HG02885 (cell line): ENCODE results near the gene ABCC9.

ENCODE experiments used
- ATAC-seq: cut with Tn5 transposase; IDR thresholded peaks from one replicate; pipeline ENCODE4 v1.9.1; 2021; ENCODE audit warnings: mild to moderate bottlenecking; ENCODE audit not compliant: unreplicated experiment, poor library complexity

Gene ABCC9

DNA sequence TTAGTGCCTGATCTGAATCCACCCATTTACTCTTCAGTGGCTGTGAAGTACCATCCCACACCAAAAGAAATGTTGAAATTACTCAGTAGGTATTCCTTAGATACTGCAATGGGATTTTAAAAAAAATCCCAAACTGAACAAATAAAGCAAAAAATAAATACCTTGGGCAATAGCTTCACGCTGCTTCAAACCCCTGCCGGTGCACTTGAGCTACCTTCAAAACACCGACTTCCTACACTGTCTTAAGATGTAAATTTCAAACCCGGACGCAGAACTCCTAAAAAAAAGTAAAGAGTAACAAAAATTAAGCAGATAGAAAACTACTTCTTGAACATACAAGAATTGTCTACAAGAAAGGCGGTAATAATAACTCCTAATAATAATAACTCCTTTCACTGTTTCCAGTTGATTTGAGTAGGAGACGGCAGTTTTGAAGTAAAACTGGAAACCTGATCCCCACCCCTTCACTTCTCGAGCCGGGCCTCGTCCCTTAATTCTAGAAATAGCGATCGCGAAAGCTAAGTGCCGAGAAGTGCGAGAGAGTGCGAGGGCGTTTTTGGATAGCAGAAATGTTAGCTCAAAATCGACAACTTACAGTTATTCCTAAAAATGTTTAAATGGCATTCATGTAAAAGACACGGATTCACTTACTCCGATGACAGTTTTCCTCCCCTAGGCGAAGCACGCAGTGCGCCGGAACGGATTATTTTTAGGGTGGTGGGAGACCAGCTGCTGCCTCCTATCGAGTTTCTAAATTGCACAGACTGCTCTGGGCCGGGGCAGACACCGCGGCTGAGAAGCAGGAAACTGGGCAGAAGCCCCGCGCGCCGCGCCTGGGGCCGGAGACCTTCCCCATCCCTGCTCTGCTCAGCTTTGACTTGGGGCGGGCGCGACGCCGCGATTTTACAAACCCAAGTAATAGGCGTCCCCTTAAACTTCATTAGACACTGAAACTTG, at the start of gene ABCC9:
TSS of gene ABCC9 (minus strand) at position 878 of the 957 bp plus-strand sequence. CDS start 4,752 bp downstream, outside the sequence.
- no peak for ATAC-seq

DNA sequence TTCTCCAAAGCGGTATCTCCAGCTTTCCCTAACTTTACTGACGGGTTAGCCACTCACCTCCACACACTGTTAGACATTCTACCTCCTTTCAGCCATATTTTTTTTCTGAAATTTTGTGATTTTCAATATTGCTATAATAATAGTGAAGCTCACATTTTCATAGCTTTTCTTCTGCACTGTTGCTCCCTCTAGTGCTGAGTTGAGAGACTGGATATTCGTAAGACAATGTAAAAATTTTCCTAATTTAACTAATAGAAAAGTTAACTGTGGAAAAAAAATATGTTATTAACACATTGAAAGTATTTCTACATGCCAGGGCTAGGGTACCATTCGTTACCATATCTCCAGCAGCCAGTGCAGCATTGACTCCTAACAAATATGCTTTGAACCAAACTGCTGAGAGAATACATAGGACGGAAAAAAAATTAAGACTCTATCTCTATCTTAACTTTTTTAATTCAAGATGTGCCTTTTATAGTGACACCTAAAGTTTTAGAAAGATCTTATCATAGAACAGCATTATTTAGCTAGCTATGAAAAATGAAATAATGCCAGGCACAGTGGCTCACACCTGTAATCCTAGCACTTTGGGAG, 48.7 kb upstream of the ABCC9 start:
- ATAC-seq: no peak

DNA sequence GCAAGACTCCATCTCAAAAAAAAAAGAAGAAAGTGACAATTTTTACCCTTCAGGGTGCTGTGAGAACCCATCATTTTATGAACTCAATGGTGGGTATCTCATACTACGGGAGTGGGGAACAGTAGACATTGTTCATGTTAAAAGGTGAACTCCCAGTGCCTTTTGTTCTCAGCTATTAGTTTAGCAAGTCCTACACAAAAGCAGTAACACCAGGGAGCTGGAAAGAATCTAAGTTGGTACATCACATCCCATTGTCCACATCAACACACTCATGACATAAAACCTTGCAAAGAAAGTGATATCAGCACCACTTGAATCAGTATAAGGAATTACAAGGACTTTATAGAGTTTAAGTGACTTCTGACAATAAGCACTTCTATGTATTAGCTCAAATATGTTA, 47.4 kb upstream of the ABCC9 start:
- no peak for ATAC-seq

DNA sequence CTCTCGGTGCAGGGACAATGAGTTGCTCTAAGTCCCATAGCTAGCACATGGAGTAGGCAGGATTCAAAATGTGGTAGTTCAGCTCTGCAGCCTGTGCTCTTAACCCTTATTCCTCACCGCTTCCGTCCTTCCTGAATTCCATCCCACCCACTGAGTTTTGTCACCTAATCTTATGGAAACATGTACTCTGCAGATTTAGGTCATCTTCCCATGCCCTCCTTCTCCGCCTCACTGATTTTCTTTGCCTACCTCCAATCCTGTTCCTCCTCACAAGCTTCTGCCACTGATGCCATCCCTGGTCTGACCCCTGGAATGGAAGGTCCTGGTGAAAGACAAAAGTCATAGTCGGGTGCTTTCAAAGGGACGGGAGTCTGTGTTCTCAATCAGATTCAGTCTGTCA, 46.5 kb upstream of the ABCC9 start:
- ATAC-seq: no peak

DNA sequence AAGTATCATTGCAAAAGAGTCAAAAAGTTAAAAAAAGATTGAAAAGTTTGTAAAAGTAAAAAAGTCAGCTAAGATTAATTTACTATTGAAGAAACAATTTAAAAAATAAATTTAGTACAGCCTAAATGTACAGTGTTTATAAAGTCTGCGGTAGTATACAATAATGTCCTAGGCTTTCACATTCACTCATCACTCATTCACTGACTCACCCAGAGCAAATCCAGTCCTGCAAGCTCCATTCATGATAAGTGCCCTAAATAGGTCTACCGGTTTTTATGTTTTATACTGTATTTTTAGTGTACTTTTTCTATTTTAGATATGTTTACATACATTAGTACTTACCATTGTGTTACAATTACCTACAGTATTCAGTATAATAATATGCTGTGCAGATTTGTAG, 43.9 kb upstream of the ABCC9 start:
- ATAC-seq: no peak

DNA sequence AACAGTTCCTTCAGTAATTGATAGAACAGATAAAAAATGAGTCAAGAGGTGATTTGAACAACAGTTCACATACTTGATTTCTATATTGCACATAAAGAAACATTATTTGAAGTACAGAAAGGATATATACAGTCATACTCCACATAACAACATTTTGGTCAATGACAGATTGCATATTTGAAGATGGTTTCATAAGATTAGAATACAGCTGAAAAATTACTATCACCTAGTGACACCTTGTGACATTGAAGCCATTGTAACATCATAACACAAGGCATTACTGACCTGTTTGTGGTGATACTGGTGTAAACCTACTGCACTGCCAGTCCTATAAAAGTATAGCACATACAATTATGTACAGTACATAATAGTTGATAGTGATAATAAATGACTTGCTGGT, 43.1 kb upstream of the ABCC9 start:
- no peak for ATAC-seq

DNA sequence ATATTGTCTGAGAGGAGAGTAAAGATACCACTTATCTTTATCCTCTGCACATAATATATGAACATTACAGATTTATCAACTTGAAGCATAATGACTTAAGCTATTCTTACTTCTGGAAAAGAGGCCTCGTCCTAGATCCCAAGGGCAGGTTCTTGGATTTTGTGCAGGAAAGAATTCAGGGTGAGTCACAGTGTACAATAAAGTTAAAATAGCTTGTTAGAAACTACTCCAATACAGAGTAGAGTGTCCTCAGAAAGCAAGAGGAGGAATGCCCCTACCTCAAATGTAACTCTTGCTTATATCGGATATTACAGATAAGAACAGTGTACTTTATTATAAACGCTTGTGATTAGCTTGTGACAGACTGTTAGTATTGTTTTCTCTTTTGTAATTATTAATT, 41.9 kb upstream of the ABCC9 start:
- ATAC-seq: no peak

DNA sequence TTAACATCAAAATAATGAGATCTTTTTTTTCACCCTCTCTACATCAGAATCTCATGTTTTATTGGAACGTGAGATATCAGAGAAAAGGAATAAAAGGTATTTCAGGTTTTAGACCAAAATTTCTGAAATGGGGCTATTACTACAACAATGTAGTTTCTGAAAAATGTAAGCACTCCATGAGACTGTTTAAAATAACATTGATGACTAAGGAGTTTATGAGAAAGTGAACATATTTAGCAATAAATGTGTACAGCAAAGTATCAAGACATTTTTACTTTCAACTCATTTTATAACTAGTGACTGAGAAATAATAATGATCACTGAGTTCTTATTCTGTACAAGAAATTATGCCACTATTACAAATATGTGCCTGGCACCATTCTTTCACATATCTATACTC, 39.3 kb upstream of the ABCC9 start:
- no peak for ATAC-seq

DNA sequence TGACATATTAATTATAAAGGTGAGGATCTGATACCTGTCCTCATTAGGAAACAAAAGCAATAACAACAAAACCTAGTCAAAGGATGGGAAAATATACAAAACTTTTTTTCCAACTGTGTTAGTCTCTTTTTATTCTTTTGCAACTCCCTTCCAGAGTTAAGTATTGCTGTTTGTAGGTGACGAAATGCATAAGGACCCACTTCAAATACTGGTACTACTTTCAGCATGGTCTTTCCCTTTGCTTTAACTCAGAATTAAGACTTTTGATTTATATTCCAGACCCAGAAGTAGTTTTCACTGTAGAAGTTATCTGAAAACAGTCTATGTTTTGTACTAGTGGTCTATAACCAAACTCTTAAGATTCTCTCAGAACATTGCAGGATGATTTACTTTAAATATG, 34.1 kb upstream of the ABCC9 start:
- no peak for ATAC-seq

DNA sequence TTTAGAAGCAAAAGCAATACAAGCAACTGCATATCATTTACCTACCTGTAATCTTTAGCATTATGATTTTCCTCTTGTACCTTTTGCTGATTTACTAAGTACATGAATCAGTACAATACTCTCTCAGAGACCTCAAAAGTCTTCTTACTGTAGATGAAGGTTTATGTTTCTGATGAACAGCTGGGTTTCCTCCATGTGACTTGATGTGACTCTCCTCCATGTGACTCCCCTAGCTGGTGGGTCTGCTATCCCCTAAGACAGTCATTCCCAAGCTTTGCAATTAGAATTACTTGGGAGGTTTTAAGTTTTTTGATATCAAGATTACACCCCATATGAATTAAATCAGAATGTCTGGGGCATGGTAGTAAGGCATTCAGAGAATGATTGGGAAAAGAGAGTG, 32.0 kb upstream of the ABCC9 start:
- ATAC-seq: no peak

DNA sequence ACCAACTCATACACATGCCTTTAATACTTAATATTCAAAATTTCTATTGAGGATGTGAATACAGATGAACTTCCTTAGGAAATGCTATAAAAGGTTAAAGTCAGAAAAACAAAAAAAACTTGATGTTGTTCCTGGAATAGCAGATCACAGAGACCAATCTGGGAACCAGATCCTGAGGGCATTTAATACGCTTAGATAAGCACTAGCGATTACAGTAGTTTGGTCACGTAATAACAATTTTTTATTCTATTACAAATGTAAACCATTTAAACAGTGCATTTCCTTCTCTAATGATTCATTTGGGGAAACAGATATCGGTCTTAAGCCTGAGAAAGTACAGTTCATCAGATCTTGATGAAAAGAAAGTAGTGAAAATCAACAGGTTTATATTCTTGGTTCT, 30.8 kb upstream of the ABCC9 start:
- no peak for ATAC-seq

DNA sequence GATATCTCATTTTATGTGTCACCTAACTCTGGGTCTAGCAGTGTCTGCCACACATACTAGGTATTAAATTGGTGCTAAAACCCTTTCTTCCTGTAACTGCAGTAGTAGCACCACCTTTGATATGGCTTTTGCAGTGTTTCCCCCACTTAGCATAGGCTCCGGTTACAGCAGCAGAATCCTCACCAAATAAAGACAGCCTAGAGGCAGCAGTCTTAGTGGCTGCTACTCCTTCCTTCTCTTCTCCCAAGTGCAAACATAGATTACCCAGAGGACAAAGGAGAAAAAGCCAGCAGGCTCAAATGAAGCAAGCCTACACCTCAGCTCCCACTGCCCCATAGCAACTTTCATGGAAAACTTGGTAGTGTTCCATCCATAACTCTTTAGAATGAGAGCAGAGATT, 30.1 kb upstream of the ABCC9 start:
- no peak for ATAC-seq

DNA sequence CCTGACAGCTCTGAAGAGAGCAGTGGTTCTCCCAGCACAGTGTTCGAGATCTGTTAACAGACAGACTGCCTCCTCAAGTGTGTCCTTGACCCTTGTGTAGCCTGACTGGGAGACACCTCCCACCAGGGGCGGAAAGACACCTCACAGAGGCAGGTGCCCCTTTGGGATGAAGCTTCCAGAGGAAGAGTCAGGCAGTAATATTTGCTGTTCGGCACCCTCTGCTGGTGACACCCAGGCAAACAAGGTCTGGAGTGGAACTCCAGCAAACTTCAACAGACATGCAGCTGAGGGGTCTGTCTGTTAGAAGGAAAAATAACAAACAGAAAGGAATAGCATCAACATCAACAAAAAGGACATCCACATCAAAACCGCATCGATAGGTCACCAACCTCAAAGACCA, 21.6 kb upstream of the ABCC9 start:
- no peak for ATAC-seq

DNA sequence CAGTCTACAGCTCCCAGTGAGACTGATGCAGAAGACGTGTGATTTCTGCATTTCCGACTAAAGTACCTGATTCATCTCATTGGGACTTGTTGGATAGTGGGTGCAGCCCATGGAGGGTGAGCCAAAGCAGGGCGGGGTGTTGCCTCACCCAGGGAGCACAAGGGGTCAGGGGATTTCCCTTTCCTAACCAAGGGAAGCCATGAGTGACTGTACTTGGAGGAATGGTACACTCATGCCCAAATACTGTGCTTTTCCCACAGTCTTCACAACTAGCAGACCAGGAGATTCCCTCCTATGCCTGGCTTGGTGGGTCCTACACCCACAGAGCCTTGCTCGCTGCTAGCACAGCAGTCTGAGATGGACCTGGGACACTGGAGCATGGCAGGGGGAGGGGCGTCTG, 21.0 kb upstream of the ABCC9 start:
- no peak for ATAC-seq

DNA sequence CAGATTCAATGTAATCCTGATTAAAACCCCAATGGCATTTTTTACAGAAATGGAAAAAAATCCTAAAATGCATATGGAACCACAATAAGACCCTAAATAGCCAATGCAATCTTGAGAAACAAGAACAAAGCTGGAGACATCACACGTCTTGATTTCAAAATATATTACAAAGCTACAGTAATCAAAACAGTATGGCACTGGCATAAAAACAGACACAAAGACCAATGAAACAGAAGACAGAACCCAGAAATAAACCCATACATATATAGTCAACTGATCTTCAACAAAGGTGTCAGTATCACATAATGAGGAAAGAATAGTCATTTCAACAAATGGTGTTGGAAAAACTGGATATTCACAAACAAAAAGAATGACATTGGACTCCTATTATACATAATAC, 9.4 kb upstream of the ABCC9 start:
- ATAC-seq: no peak

DNA sequence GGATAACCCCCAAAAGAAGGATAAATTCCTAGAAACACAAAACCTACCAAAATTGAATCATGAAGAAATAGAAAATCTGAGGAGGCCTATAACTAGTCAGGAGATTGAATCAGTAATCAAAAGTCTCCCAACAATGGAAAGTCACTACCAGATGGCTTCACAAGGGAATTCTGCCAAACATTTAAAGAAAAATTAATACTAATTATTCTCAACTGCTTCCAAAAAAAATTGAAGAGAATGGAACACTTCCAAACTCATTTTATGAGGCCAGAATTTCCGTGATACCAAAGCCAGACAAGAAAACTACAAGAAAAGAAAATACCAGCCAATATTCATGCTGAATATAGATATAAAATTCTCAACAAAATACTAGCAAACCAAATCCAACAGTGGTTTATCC, 7.8 kb upstream of the ABCC9 start:
- no peak for ATAC-seq

DNA sequence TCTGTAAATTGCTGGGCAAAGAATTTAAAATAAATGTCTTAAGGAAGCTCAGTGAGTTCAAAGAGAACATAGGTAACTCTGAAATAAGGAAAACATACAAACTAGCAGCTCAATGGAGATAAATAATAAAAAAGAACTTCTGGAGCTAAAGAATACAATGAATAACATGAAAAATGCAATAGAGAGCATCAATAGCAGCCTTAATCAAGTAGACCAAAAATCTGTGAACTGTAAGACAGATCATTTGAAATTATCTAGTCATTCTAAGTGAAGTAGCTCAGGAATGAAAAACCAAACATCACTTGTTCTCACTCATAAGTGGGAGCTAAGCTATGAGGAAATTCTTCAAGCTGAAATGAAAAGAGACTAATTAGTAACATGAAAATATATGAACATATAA, 5.8 kb upstream of the ABCC9 start:
- ATAC-seq: no peak

DNA sequence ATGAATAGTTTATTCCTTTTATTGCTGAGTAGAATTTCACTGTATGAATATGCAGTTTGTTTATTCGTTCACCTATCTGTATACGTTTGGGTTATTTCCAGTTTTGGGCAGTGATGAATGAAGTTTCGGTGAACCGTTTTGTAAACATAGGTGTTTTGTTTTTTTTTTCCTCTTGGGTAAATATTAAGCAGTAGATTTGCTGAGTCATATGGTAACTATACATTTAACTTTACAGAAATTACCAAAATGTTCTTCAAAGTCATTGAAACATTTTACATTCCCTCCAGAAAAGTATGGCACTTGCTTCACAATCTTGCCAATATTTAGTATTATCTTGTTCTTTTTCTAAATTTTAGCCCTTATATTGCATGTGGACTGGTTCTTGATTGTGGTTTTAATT, 3.8 kb upstream of the ABCC9 start:
- ATAC-seq: no peak

DNA sequence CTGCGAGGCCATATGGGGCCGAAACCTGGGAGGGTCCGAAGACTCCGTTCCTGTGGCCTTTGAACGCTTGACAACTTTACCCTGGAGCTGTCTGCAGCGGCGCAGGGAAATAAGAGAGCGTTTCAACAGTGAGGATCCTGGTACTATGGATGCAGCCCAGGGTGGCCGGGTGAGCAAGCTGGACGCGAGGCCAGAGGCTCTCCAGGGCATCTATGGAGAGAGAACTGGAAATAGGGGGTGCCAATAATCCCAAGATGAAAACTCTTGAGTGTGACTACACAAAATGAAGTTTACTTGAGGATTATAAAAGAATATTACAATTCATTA, 1.1 kb upstream of the ABCC9 start:
- ATAC-seq: no peak

DNA sequence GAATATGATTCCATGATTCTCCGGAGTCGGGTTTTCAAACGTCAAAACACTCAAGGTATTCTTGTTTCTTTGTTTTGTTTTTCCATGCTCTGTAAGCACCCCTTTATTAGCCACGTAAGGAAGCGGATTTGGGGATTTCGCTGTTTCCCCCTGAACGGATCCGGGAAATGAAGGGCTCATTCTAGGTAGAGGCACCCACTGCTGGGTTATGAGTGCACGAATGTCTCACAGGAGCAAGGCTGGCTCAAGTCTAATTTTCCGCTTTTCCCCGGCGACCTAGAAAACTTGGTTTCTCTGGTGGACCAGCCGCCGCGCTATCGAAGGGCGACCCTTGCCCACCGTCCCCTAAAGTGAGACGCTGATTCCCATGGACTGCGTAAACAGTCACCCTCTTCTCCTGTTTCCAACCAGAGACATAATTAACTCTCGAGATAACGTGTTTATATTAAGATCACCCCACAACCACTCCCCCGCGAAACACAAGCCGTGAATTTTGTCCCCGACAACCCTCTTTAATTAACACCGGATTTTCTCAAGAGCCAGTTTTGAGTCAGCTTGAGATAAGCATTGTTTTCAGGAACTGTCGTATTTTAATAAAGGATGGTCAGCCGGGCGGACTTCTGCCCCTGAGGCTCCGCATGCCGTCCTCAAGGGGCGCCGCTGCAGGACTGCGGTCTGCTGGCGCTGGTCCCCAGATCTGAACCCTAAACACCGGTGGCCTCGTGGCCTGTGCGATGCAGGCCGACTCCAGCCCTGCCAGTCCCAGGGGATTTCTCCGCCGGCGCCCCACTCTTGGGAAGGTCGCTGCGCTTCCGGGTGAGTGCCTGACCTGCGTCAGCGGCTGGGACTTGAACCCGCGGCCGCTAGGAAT, 515 bp upstream of the ABCC9 start:
- ATAC-seq: no peak

DNA sequence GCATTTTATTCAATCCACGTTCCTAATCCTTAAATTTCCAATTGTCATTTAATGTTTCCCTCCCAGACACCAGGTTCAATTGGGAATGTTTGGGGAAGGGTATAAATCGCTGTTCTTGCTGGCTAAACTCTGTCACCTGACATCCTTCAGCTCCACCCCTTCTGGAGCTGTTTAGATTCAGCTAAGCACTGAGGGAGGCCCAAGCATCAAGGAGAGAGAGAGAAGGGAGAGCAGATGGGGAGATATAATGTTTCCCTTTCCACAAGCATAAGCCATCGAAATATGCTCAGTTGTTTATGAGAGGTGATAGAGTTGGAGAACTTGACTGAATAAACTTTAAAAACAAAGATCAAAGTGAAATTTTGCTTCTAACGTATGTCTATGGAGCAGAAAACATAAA, 1.8 kb downstream of the ABCC9 start:
- ATAC-seq: no peak
